Measurements from ENCODE around the gene UGT1A4.

DNA sequence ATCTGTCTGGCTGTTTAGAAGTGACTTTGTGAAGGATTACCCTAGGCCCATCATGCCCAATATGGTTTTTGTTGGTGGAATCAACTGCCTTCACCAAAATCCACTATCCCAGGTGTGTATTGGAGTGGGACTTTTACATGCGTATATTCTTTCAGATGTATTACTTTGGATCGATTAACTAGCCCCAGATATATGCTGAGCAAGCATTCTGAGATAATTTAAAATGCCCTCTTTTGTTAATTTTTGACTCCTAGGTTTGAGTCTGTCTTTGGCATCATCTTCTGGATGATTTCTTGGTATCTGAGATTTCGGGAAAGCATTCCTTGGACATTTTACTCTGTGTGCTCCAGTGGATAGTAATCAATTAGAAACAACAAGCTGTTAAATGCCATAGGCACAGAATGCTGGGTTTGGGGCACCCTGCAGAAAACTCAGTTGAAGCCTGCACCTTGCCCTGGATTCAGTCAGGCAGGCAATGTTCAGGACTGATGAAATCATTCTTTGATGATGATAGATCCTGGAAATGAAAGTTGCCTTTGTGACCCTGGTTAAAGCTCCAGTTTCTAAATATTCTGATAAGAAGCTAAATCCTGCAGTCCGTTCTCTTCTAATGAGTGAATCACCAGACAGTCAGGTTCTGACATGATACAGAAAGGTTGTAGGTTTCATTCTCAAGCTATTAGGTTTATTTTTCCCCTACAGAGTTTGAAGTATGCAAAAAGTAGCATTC is 42.7 kb downstream of the UGT1A4 start:
- TF ChIP-seq POLR2AphosphoS5 (IDR thresholded peaks at IDR 0.05): no peak
- TF ChIP-seq, protein P1, sequence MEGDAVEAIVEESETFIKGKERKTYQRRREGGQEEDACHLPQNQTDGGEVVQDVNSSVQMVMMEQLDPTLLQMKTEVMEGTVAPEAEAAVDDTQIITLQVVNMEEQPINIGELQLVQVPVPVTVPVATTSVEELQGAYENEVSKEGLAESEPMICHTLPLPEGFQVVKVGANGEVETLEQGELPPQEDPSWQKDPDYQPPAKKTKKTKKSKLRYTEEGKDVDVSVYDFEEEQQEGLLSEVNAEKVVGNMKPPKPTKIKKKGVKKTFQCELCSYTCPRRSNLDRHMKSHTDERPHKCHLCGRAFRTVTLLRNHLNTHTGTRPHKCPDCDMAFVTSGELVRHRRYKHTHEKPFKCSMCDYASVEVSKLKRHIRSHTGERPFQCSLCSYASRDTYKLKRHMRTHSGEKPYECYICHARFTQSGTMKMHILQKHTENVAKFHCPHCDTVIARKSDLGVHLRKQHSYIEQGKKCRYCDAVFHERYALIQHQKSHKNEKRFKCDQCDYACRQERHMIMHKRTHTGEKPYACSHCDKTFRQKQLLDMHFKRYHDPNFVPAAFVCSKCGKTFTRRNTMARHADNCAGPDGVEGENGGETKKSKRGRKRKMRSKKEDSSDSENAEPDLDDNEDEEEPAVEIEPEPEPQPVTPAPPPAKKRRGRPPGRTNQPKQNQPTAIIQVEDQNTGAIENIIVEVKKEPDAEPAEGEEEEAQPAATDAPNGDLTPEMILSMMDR (IDR thresholded peaks at IDR 0.05): no peak
- no peak for TF ChIP-seq POLR2A (IDR thresholded peaks at IDR 0.05)
- no peak for TF ChIP-seq EP300 (IDR thresholded peaks at IDR 0.05)

All from stomach (tissue), 4 donors.